Heart right ventricle (tissue), 16 donors: Measurements from ENCODE around the gene CTAGE9. TPM values are rescaled to one million over a fixed set of nuclear protein-coding genes. Genes with fewer than 3 reads are reported as not detected.

Experiments used
- ATAC-seq, 8 donors: fragments of 200-7000 bp; cut with Tn5 transposase; one replicate each; pipeline ENCODE4 v1.9.1; 2020; ENCODE audit warnings: mild to moderate bottlenecking in 8 of 8, moderate library complexity in 8 of 8, moderate number of reproducible peaks in 1 of 8
- DNase-seq, 2 donors: peaks; one replicate each; pipeline ENCODE4 v3.0.0-alpha.2; 2020
- H3K27ac ChIP-seq, 10 donors: fragments of 200-600 bp; sonication (generic) in 2 of 10; one replicate each; pipeline versions ENCODE4 v1.5.0 to v1.8.0; 2020 to 2022; ENCODE audit warnings: mild to moderate bottlenecking in 3 of 10
- H3K27me3 ChIP-seq, 7 donors: fragments of 200-600 bp; one replicate each; pipeline ENCODE4 v1.8.0; 2021 to 2022; ENCODE audit warnings: mild to moderate bottlenecking in 2 of 7
- H3K36me3 ChIP-seq, 9 donors: fragments of 200-600 bp; sonication (generic) in 1 of 9; one replicate each; pipeline versions ENCODE4 v1.5.0 to v1.8.0; 2020 to 2022; ENCODE audit warnings: mild to moderate bottlenecking in 2 of 9
- H3K4me1 ChIP-seq, 9 donors: fragments of 200-600 bp; sonication (generic) in 1 of 9; one replicate each; pipeline versions ENCODE4 v1.5.0 to v1.8.0; 2020 to 2022; ENCODE audit warnings: mild to moderate bottlenecking in 4 of 9
- H3K4me3 ChIP-seq, 10 donors: fragments of 200-600 bp; sonication (generic) in 2 of 10; one replicate each; pipeline versions ENCODE4 v1.5.0 to v1.8.0; 2020 to 2022; ENCODE audit warnings: mild to moderate bottlenecking in 7 of 10, moderate library complexity in 2 of 10
- H3K9me3 ChIP-seq, 11 donors: fragments of 200-600 bp in 10 of 11; sonication (generic) in 2 of 11; one replicate each; pipeline versions ENCODE4 v1.5.0 to v1.8.0; 2013 to 2022; ENCODE audit warnings: mild to moderate bottlenecking in 2 of 11, control low read depth in 1 of 11, moderate library complexity in 1 of 11
- WGBS, 2 donors: extraction: QIAGEN DNeasy Blood & Tissue Kit; methylation state at CpG; one replicate each; pipeline ENCODE4 v1.1.7; 2013; ENCODE audit warnings: inconsistent platforms in 1 of 2; 5-methylcytosine and 5-hydroxymethylcytosine counted together
- intact Hi-C, 10 donors: fragments of 100-400 bp; cut with DNase I; formaldehyde crosslinking; loops; one replicate each; pipeline versions ENCODE4 v1.11.1 to v1.14.2; 2022
- polyA plus RNA-seq, 2 donors: library from polyadenylated mRNA; stranded (reverse); fragments of 200-250 nt; gene quantifications; one replicate each; pipeline ENCODE4 v1.2.3, GENCODE V29; 2013
- total RNA-seq, 10 donors: library from RNA; stranded (reverse); fragmentation: NEBNext Ultra II Directional in 3 of 10; extraction: Animal tissue kit (Norgen Biotek cat#: 25700) in 3 of 10; gene quantifications; one replicate each; pipeline versions ENCODE4 v1.2.1 to v1.2.4, GENCODE V29; 2021 to 2023
- TF ChIP-seq, protein P1 (sequence below), 9 donors: fragments of 200-600 bp; sonication (generic) in 2 of 9; IDR thresholded peaks; one replicate each; pipeline versions ENCODE4 v1.5.0 to v1.8.0; 2021 to 2022; ENCODE audit warnings: antibody characterized with exemption in 9 of 9, mild to moderate bottlenecking in 5 of 9, moderate library complexity in 1 of 9
- donor health status: Arrhythmogenic right ventricular cardiomyopathy.
- donor health status: ischemic (EF 13 %, LVEDD 7.1; RV severe dilation, severe dysfunction).
- donor health status: healthy with polysubstance abuse.
- donor health status: DM: no; HTN: yes; CAD: no.
- donor health status: DM: no; HTN: no; CAD: no.
- donor health status: ischemic (EF 25% LVEDD 6.9; RV normal size, moderate dysfunction).
- donor health status: ischemic (EF 25% LVEDD 5.7; RV mildly dilated, moderate dysfunction).
- donor health status: healthy.
- donor health status: DM: yes; HTN: yes; CAD: no.
- donor health status: Ischemic cardiomyopathy.
- donor health status: ischemic (EF 35%, LVEDD 5.7; RV mildly dilated, moderate dysfunction).
- donor health status: nonischemic (EF 11% LVEDD 7.7; RV severe dilation, severe dysfunction).
- donor health status: DM: yes; HTN: yes; CAD: no.
- donor health status: PGD.
- donor health status: ischemic (EF 29% LVEDD 5.4; RV normal size, mild dysfunction).
- donor health status: nonischemic (EF 23%, LVEDD 6.1; RV moderate dilation, normal function).

CTAGE9 gene
- total and polyA plus RNA-seq, 12 donors, result not detected

DNA sequence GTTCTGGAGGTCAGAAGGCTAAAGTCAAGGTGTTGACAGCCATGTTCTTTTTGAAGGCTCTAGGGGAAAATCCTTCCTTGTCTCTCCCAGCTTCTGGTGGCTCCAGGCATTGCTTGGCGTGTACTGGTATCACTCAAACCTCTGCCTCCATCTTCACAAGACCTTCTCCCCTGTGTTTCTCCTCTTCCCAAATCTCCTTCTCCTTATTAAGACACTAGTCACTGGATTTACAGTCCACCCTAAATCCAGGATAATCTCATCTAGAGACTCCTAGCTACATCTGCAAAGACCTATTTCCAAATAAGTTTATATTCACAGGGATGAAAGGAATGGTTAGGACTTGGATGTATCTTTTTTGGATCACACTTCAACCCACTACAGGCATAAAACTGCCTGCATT, 26.0 kb upstream of the CTAGE9 start:
- no peak overlapping the region for H3K27ac ChIP-seq
- WGBS, 2 donors, result 86 to 89% methylated on average over 1 of the region's 1 CpG
- no peaks in the 10 kb centered on the region for H3K36me3 ChIP-seq
- H3K27me3 ChIP-seq, result no peaks in the 10 kb centered on the region
- ATAC-seq (no peak), DNase-seq (no peak)
- no peaks in the 10 kb centered on the region for H3K9me3 ChIP-seq
- intact Hi-C loops, result no loop called here
- TF ChIP-seq, protein P1, sequence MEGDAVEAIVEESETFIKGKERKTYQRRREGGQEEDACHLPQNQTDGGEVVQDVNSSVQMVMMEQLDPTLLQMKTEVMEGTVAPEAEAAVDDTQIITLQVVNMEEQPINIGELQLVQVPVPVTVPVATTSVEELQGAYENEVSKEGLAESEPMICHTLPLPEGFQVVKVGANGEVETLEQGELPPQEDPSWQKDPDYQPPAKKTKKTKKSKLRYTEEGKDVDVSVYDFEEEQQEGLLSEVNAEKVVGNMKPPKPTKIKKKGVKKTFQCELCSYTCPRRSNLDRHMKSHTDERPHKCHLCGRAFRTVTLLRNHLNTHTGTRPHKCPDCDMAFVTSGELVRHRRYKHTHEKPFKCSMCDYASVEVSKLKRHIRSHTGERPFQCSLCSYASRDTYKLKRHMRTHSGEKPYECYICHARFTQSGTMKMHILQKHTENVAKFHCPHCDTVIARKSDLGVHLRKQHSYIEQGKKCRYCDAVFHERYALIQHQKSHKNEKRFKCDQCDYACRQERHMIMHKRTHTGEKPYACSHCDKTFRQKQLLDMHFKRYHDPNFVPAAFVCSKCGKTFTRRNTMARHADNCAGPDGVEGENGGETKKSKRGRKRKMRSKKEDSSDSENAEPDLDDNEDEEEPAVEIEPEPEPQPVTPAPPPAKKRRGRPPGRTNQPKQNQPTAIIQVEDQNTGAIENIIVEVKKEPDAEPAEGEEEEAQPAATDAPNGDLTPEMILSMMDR (IDR thresholded peaks at IDR 0.05), result no peak
- H3K4me3 ChIP-seq, result no peak overlapping the region
- no peaks in the 10 kb centered on the region for H3K4me1 ChIP-seq

DNA sequence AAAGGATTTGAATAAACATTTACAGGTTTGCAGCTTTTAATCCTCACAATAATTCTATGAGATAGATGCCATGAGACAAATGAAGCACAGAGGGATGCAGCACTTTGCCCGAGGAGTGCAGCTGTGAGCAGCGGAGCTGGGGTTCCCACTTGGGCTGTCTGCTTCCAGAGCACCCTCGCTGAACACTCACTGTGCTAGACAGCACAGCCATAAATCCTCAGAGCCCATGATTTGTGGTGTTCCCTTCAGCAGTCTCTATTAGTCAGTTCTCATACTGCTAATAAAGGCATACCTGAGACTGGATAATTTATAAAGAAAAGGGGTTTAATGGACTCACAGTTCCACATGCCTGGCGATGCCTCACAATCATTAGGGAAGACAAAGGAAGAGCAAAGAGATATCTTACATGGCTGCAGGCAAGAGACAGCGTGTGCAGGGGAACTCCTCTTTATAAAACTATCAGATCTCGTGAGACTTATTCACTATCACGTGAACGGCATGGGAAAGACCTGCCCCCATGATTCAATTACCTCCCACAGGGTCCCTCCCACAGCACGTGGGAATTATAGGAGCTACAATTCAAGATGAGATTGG, 25.3 kb upstream of the CTAGE9 start:
- no peak overlapping the region for H3K4me3 ChIP-seq
- DNase-seq (no peak), ATAC-seq (no peak)
- TF ChIP-seq, protein P1 (IDR thresholded peaks at IDR 0.05), result no peak
- 75 to 76% methylated on average over 9 of the region's 9 CpGs for whole genome bisulfite sequencing, 2 donors
- H3K4me1 ChIP-seq, result no peaks in the 10 kb centered on the region
- intact Hi-C loops, result no loop called here
- H3K27ac ChIP-seq, result no peak overlapping the region
- H3K9me3 ChIP-seq, result no peaks in the 10 kb centered on the region
- H3K36me3 ChIP-seq, result no peaks in the 10 kb centered on the region
- H3K27me3 ChIP-seq, result no peaks in the 10 kb centered on the region

DNA sequence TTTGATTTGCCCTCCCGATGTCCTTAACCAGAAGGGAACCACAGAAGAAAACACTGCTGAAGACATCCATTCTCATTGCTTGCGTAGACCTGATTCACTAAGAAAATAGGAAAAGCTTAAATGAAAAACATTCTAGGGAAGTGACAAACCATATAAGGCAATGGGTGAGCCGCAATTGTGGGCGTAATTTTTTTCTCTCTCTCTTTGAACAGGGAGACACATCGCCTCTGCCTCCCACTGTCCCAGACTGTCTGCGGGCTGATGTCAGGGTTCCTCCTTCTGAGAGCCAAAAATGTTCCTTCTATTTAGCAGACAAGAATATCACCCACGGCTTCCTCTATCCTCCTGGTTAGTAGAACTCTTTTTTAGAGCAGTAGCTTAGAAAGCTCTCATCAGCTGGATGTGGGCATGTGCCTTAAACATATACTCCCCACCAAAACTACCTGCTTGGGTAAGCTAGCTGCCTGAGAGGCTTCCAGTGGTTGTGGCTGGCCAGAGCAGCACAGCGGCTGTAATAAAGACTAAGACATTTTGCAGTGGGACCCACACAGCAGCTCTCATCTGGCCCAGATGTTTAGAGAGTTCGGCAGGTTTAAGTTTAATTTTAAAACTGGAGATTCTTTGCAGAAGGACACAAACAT, 22.7 kb upstream of the CTAGE9 start:
- 66% methylated on average over 9 of the region's 9 CpGs for WGBS, 2 donors
- DNase-seq (peak in 1 of 2 donors; percentile 26), ATAC-seq (peak in 7 of 8 donors; percentile 47 to 79 (median 59))
- Histone ChIP-seq H3K9me3 (no peaks in the 10 kb centered on the region), H3K4me3 (no peak overlapping the region), H3K4me1 (no peaks in the 10 kb centered on the region), H3K36me3 (no peaks in the 10 kb centered on the region), H3K27me3 (no peaks in the 10 kb centered on the region), H3K27ac (no peak overlapping the region)
- TF ChIP-seq, protein P1 (IDR thresholded peaks at IDR 0.05), result no peak
- intact Hi-C loops, result no loop called here

DNA sequence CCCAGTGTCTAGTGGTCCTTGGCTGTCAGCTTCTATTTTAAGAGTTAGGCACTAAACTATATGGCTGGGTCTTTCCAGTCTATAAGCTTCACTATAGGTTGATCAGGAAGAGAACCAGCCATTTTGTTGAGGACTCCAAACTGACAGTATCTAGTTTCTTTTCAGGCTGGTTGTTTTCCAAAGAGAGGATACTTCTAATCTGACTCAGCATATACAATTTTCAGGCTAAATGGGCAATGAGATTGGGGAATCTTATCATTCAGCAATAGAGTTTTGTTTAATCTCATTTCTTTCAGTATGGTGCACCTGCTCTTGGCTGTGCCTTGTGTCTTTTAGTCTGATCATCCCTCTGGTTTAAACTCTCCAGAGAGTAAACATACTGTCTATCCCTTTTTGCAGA, 20.4 kb upstream of the CTAGE9 start:
- Histone ChIP-seq H3K27ac (no peak overlapping the region), H3K27me3 (no peaks in the 10 kb centered on the region), H3K4me3 (no peak overlapping the region), H3K9me3 (peaks cover 0 to 10% (median 0%) of the 10 kb centered on the region in 11 donors), H3K36me3 (no peaks in the 10 kb centered on the region), H3K4me1 (no peaks in the 10 kb centered on the region)
- ATAC-seq (no peak), DNase-seq (no peak)
- intact Hi-C loops, result no loop called here
- TF ChIP-seq, protein P1 (IDR thresholded peaks at IDR 0.05), result no peak
